CD4-positive, alpha-beta T cell (primary cell): Measurements from ENCODE around the gene PKD1. TPM values are rescaled to one million over a fixed set of nuclear protein-coding genes. Genes with fewer than 3 reads are reported as not detected.

Experiments
- ATAC-seq: fragments of 200-7000 bp; cut with Tn5 transposase; one replicate; pipeline ENCODE4 v1.10.0; 2022; ENCODE audit warnings: mild to moderate bottlenecking; ENCODE audit not compliant: poor library complexity
- CTCF ChIA-PET: fragments of 350-600 bp; sonication (Branson Sonifier 250); formaldehyde crosslinking; loops from one replicate; lab custom pipeline; 2021; ENCODE audit warnings: antibody characterized with exemption, inconsistent platforms; lab: Charles Lee
- POLR2A ChIA-PET: fragments of 350-600 bp; sonication (Branson Sonifier 250); formaldehyde crosslinking; loops from one replicate; lab custom pipeline; 2021; ENCODE audit warnings: antibody characterized with exemption, inconsistent platforms; lab: Charles Lee
- DNase-seq, 14 experiments: peaks; one replicate each; pipeline ENCODE4 v3.0.0-alpha.2; 2013 to 2020; ENCODE audit warnings: mixed read lengths in 2 of 14
- H3K27ac ChIP-seq, 2 donors: one replicate each; pipeline versions ENCODE4 v1.5.1 to v1.7.0; 2013; ENCODE audit warnings: low read length in 2 of 2, low read depth in 1 of 2, mild to moderate bottlenecking in 1 of 2
- H3K27me3 ChIP-seq, 2 experiments: 1 replicate in 1 of 2; 2 replicates in 1 of 2; pipeline versions ENCODE4 v1.6.1 to v1.7.0; 2013; ENCODE audit warnings: low read length in 2 of 2, control low read depth in 1 of 2, mild to moderate bottlenecking in 1 of 2, moderate library complexity in 1 of 2; ENCODE audit not compliant: insufficient read depth in 2 of 2, control insufficient read depth in 1 of 2
- H3K36me3 ChIP-seq: one replicate; pipeline ENCODE4 v1.6.1; 2013; ENCODE audit warnings: low read length, control low read depth; ENCODE audit not compliant: insufficient read depth
- H3K4me1 ChIP-seq: one replicate; pipeline ENCODE4 v1.6.1; 2013; ENCODE audit warnings: low read length, control low read depth; ENCODE audit not compliant: insufficient read depth
- H3K4me3 ChIP-seq: one replicate; pipeline ENCODE4 v1.5.1; 2013; ENCODE audit warnings: mild to moderate bottlenecking, low read length, moderate library complexity
- H3K9me3 ChIP-seq, 2 experiments: 1 replicate in 1 of 2; 2 replicates in 1 of 2; pipeline versions ENCODE4 v1.6.1 to v1.7.0; 2013; ENCODE audit warnings: low read length in 2 of 2, mild to moderate bottlenecking in 2 of 2, control low read depth in 1 of 2, moderate library complexity in 1 of 2; ENCODE audit not compliant: control insufficient read depth in 1 of 2, insufficient read depth in 1 of 2
- H3K27ac Mint-ChIP-seq: one replicate; pipeline ENCODE4 v1.8.0; 2020; ENCODE audit warnings: mixed read lengths
- H3K27me3 Mint-ChIP-seq: one replicate; pipeline ENCODE4 v1.8.0; 2021; ENCODE audit warnings: mixed read lengths
- H3K36me3 Mint-ChIP-seq: one replicate; pipeline ENCODE4 v1.8.0; 2021; ENCODE audit warnings: low read depth, mixed read lengths
- H3K4me1 Mint-ChIP-seq: one replicate; pipeline ENCODE4 v1.8.0; 2021; ENCODE audit warnings: low read depth, mixed read lengths
- H3K4me3 Mint-ChIP-seq: one replicate; pipeline ENCODE4 v1.8.0; 2020; ENCODE audit warnings: mild to moderate bottlenecking, mixed read lengths
- H3K9me3 Mint-ChIP-seq: one replicate; pipeline ENCODE4 v1.8.0; 2020; ENCODE audit warnings: mixed read lengths
- CTCF ChIP-seq: fragments of 200-600 bp; IDR thresholded peaks from one replicate; pipeline ENCODE4 v1.8.0; 2022; ENCODE audit warnings: antibody characterized with exemption, mild to moderate bottlenecking
- intact Hi-C, 2 experiments: fragments of 100-400 bp; cut with DNase I in 1 of 2; cut with micrococcal nuclease in 1 of 2; formaldehyde crosslinking; loops; one replicate each; pipeline versions ENCODE4 v1.15.1 to v1.9.0; 2023 to 2025; cut with DNase I, micrococcal nuclease
- total RNA-seq, 174 experiments: library from RNA in 2 of 174; stranded (reverse) in 2 of 174; gene quantifications; one replicate each; pipeline ENCODE4 v1.2.3 and lab custom pipeline; 2021 to 2026

PKD1 gene
- total RNA-seq, 2 experiments from 2014 or later, result 80.3 to 85.6 TPM

- ATAC-seq, result no peak
- H3K27ac ChIP-seq, result no peak overlapping the region
- ChIA-PET POLR2A (no interaction called here), CTCF (no interaction called here)
- Mint-ChIP-seq H3K36me3 (peaks cover 2% of the 10 kb centered on the region), H3K27me3 (no peaks in the 10 kb centered on the region), H3K27ac (no peak overlapping the region), H3K4me1 (peaks cover 12% of the 10 kb centered on the region), H3K4me3 (no peak overlapping the region), H3K9me3 (no peaks in the 10 kb centered on the region)
- no peaks in the 10 kb centered on the region for H3K9me3 ChIP-seq
- no peaks in the 10 kb centered on the region for H3K27me3 ChIP-seq
- H3K36me3 ChIP-seq, result peaks cover 4% of the 10 kb centered on the region
- no peak for DNase-seq
- H3K4me3 ChIP-seq, result no peak overlapping the region
- intact Hi-C loops, result loop anchor here in 1 of 2 experiments (10.0 kb wide), 1 partner anchor 568 kb away; the partner anchor contains the start of gene CLCN7
- no peak for TF ChIP-seq CTCF
- H3K4me1 ChIP-seq, result peaks cover 20% of the 10 kb centered on the region
Observed at GRCh38 chr16:2042986-2043666, 92.6 kb downstream of the PKD1 start.

- Mint-ChIP-seq H3K36me3 (no peaks in the 10 kb centered on the region), H3K27ac (no peak overlapping the region), H3K9me3 (no peaks in the 10 kb centered on the region), H3K27me3 (no peaks in the 10 kb centered on the region), H3K4me1 (peaks cover 12% of the 10 kb centered on the region), H3K4me3 (no peak overlapping the region)
- no peaks in the 10 kb centered on the region for H3K9me3 ChIP-seq
- CTCF ChIA-PET, result no interaction called here
- peaks cover 17% of the 10 kb centered on the region for H3K4me1 ChIP-seq
- intact Hi-C loops, result loop anchor here in 1 of 2 experiments (10.0 kb wide), 1 partner anchor 568 kb away; the partner anchor contains the start of gene CLCN7
- ATAC-seq, result no peak
- TF ChIP-seq CTCF, result no peak
- H3K27ac ChIP-seq, result no peak overlapping the region
- DNase-seq, result no peak
- H3K4me3 ChIP-seq, result no peak overlapping the region
- POLR2A ChIA-PET, result no interaction called here
- no peaks in the 10 kb centered on the region for H3K27me3 ChIP-seq
- peaks cover 4% of the 10 kb centered on the region for H3K36me3 ChIP-seq
Observed at GRCh38 chr16:2042171-2042985, 93.3 kb downstream of the PKD1 start.

GRCh38 chr16:2040787-2041522 lies 94.7 kb downstream of the PKD1 start:
- peaks cover 5% of the 10 kb centered on the region for H3K4me1 ChIP-seq
- H3K27me3 Mint-ChIP-seq, result no peaks in the 10 kb centered on the region
- H3K27ac Mint-ChIP-seq, result no peak overlapping the region
- no peak for TF ChIP-seq CTCF
- H3K4me3 Mint-ChIP-seq, result no peak overlapping the region
- H3K36me3 Mint-ChIP-seq, result no peaks in the 10 kb centered on the region
- H3K4me3 ChIP-seq, result no peak overlapping the region
- CTCF ChIA-PET, result interaction anchor here (1.0 kb wide), 1 partner anchor 100 kb away, joined by 3 read pairs; no protein-coding TSS in a partner anchor
- no peak for ATAC-seq
- H3K36me3 ChIP-seq, result peaks cover 4% of the 10 kb centered on the region
- H3K9me3 ChIP-seq, result no peaks in the 10 kb centered on the region
- no peaks in the 10 kb centered on the region for H3K9me3 Mint-ChIP-seq
- H3K27ac ChIP-seq, result no peak overlapping the region
- no peaks in the 10 kb centered on the region for H3K27me3 ChIP-seq
- intact Hi-C loops, result loop anchor here in 1 of 2 experiments (10.0 kb wide), 1 partner anchor 566 kb away; the partner anchor contains the start of gene CLCN7
- POLR2A ChIA-PET, result no interaction called here
- no peak for DNase-seq
- no peaks in the 10 kb centered on the region for H3K4me1 Mint-ChIP-seq
